GM21447 (cell line): Measurements from ENCODE around the gene HTR3A.
"Not testable (repeated sequence)": the region's sequence is repeated elsewhere in the genome, so short reads cannot be mapped to it uniquely, and the experiment has no call there.

Source experiments
- ATAC-seq: cut with Tn5 transposase; IDR thresholded peaks from one replicate; pipeline ENCODE4 v1.9.1; 2021; ENCODE audit not compliant: unreplicated experiment

Gene HTR3A

GRCh38 chr11:113974741-113975470, at the start of gene HTR3A:
Gene HTR3A, plus strand, starts transcription at chr11:113975108. Its CDS starts 218 bp downstream, at chr11:113975326.
- ATAC-seq: no peak

- no peak for ATAC-seq
Measured at GRCh38 chr11:113926273-113927197, 48.4 kb upstream of the HTR3A start.

- no peak for ATAC-seq
Measured at GRCh38 chr11:113928311-113928710, 46.6 kb upstream of the HTR3A start.

- no peak for ATAC-seq
Measured at GRCh38 chr11:113932788-113933187, 42.1 kb upstream of the HTR3A start.

- not testable (repeated sequence) for ATAC-seq
Measured at GRCh38 chr11:113934193-113934592, 40.7 kb upstream of the HTR3A start.

GRCh38 chr11:113934761-113935160, 40.1 kb upstream of the HTR3A start:
- ATAC-seq: no peak

GRCh38 chr11:113935858-113936257, 39.0 kb upstream of the HTR3A start:
- no peak for ATAC-seq

- no peak for ATAC-seq
Measured at GRCh38 chr11:113937918-113938317, 37.0 kb upstream of the HTR3A start.

- ATAC-seq: no peak
Measured at GRCh38 chr11:113942256-113942655, 32.7 kb upstream of the HTR3A start.

GRCh38 chr11:113946162-113946561, 28.7 kb upstream of the HTR3A start:
- ATAC-seq: not testable (repeated sequence)

- ATAC-seq: no peak
Measured at GRCh38 chr11:113947994-113948393, 26.9 kb upstream of the HTR3A start.

GRCh38 chr11:113949891-113950290, 25.0 kb upstream of the HTR3A start:
- no peak for ATAC-seq

GRCh38 chr11:113951537-113951936, 23.4 kb upstream of the HTR3A start:
- ATAC-seq: no peak

- ATAC-seq: no peak
Measured at GRCh38 chr11:113952070-113952469, 22.8 kb upstream of the HTR3A start.

GRCh38 chr11:113952588-113952987, 22.3 kb upstream of the HTR3A start:
- ATAC-seq: no peak

GRCh38 chr11:113954235-113954634, 20.7 kb upstream of the HTR3A start:
- no peak for ATAC-seq

- no peak for ATAC-seq
Measured at GRCh38 chr11:113956986-113957385, 17.9 kb upstream of the HTR3A start.

- no peak for ATAC-seq
Measured at GRCh38 chr11:113960702-113961330, 14.1 kb upstream of the HTR3A start.

GRCh38 chr11:113967361-113967760, 7.5 kb upstream of the HTR3A start:
- no peak for ATAC-seq

GRCh38 chr11:113971506-113972195, 3.3 kb upstream of the HTR3A start:
- ATAC-seq: no peak

GRCh38 chr11:113977071-113977490, 2.2 kb downstream of the HTR3A start:
- no peak for ATAC-seq
